ENCODE data around the gene ABCC5.

GRCh38 chr3:183953471-183954070, 64.1 kb downstream of the ABCC5 start:
- TF ChIP-seq YY1 (IDR thresholded peaks at IDR 0.05; ENCODE audit: insufficient read depth, insufficient read length) (no peak), ZNF274 (IDR thresholded peaks at IDR 0.05; ENCODE audit: low read depth, low read length) (no peak), SUZ12 (IDR thresholded peaks at IDR 0.05; ENCODE audit: extremely low read depth, insufficient read depth, insufficient read length) (no peak)

Measured in NT2/D1 (cell line).